ENCODE results near the gene TNFRSF6B.

TNFRSF6B gene

DNA sequence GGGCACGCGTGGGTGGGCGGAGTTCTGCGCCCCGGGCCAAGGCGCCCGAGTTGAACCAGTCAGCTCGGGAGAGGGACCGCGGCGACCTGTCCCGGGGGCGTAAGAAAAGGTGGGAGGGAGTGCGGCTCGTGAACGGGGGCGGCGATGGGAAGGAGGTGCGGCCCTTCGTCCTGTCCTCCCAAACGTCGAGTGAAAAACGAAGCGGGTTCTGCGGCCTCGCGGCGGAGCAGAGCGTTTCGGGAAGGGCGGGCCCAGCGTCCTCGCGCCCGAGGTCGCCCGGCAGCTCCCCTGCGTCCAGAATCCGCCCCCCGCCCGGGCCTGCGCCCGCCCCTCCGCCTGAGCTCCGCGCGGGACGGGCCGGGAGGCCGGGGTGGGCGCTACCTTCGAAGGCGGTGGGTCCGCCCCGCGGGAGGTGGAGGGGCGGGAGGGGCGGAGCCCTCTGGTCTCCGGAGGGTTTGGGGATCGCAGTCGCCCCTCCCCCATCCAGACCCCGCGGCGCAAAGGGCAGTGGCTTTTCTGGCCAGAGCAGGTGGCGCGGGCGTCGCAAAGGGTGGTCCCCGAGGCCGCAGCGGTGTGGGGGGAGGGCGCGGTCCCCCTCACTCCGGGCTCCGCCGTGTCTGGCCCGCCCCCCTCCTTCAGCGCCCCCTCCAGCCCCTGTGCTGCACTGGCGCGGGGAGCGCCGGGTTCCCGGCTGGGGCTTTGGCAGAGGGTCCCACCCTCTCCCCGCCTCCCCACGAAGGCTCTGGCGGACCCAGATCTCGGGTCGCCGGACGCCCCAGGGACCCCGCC is 44.1 kb upstream of the TNFRSF6B start:
- H2AFZ ChIP-seq, result peak overlapping the region; percentile 69
- no peaks in the 10 kb centered on the region for H3K9me3 ChIP-seq (ENCODE audit: control insufficient read depth, low read length)
- TF ChIP-seq, protein P1, sequence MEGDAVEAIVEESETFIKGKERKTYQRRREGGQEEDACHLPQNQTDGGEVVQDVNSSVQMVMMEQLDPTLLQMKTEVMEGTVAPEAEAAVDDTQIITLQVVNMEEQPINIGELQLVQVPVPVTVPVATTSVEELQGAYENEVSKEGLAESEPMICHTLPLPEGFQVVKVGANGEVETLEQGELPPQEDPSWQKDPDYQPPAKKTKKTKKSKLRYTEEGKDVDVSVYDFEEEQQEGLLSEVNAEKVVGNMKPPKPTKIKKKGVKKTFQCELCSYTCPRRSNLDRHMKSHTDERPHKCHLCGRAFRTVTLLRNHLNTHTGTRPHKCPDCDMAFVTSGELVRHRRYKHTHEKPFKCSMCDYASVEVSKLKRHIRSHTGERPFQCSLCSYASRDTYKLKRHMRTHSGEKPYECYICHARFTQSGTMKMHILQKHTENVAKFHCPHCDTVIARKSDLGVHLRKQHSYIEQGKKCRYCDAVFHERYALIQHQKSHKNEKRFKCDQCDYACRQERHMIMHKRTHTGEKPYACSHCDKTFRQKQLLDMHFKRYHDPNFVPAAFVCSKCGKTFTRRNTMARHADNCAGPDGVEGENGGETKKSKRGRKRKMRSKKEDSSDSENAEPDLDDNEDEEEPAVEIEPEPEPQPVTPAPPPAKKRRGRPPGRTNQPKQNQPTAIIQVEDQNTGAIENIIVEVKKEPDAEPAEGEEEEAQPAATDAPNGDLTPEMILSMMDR (IDR thresholded peaks at IDR 0.05), result no peak
- H3K4me3 ChIP-seq (ENCODE audit: low read depth, low read length), result peak overlapping the region; percentile 52
- H3K27me3 ChIP-seq (ENCODE audit: control insufficient read depth, insufficient read depth, low read length), result no peaks in the 10 kb centered on the region
- H3K79me2 ChIP-seq, result peaks cover 4% of the 10 kb centered on the region
- H3K27ac ChIP-seq, result peak overlapping the region; percentile 64
- peak overlapping the region; percentile 19 for H3K9ac ChIP-seq
- H3K4me1 ChIP-seq, result peaks cover 18% of the 10 kb centered on the region
- H3K36me3 ChIP-seq (ENCODE audit: control insufficient read depth, insufficient read depth, low read length), result no peaks in the 10 kb centered on the region
- peak overlapping the region; percentile 67 for H3K4me2 ChIP-seq (ENCODE audit: low read length)

DNA sequence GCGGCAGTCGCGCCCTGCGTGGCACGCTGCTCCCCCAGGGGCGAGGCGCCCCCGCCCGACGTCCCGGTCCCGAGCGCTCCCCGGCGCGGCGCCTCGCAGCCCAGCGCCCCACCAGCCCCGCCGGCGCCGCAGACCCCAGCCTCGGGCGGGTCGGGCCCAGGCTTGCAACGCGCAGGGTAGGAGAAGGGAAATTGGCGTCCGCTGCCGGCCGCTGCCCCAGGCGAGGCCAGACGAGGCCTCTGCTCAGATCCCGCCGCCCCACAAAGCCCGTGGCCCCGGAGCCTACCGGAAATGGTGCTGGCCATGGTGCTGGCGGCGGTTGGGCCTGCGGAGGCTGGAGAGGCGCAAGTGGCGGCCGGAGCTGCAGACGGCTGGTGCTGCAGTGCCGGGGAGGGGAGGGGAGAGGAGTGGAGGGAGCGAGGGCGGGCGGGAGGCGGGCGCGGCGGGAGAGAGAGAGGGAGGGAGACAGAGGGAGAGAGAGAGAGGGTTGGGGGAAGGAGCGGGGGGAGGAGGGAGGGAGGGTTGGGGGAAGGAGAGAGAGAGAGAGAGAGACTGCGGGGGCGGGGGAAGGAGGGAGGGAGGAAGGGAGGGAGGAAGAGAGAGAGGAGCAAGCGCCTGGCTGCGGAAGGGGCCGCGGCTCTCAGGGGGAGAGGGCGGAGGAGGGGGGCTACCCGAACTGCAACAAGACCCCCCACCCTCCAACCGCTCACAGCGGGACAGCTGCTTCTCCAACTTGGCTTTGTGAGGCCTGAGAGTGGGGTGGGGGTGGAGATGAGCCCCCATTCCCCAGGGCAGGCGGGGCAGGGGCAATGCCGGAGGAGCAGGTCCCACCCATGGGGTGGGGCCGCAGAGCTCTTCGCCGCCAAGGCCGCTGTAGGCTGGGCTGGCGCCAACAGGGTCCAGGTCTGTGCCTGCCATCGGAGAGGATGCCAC is 43.1 kb upstream of the TNFRSF6B start, which contains the start of gene STMN3:
Gene STMN3 (minus strand): TSS at position 384 of the 933 bp plus-strand sequence. CDS start 79 bp downstream, at position 305.
- peak within 1 kb of the TSS; percentile 86 for H3K27ac ChIP-seq

DNA sequence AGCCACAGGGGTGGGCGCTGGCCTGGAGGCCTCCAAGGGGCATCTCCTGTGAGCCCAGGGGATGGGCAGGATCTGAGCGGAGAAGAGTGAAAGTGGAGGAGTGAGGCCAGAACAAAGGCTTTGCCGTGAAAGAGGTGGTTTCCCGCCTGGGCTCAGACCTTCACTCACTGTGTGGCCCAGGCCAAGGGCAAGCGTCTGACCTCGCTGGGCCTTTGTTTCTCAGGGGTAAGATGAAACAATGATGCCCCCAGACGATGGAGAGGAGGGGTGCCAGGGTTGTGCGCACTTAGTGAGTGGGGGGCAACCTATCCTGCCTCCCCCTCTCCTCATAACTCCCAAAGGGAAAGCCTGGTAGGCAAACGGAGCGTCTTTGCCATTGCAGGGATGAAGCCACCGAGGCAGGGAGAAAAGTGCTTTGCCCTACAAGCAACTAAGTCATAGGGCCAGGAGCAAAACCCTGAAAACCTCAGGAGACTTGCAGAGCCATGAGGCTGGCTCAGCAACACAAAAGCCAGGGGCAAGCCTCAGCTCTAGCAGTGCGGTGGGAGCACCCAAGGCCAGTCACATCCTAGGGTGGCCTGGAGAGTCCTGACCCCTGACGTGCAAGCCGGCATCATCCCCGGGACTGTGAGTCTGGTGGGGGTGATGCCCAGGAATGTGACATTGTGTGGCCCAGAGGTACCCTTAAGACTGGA is 42.3 kb upstream of the TNFRSF6B start:
- peak overlapping the region; percentile 86 for H3K27ac ChIP-seq
- peaks cover 8% of the 10 kb centered on the region for H3K79me2 ChIP-seq
- H2AFZ ChIP-seq, result peak overlapping the region; percentile 88
- H3K4me3 ChIP-seq (ENCODE audit: low read depth, low read length), result peak overlapping the region; percentile 42
- H3K9ac ChIP-seq, result no peak overlapping the region
- TF ChIP-seq, protein P1 (IDR thresholded peaks at IDR 0.05), result no peak
- H3K27me3 ChIP-seq (ENCODE audit: control insufficient read depth, insufficient read depth, low read length), result no peaks in the 10 kb centered on the region
- peaks cover 25% of the 10 kb centered on the region for H3K4me1 ChIP-seq
- H3K4me2 ChIP-seq (ENCODE audit: low read length), result peak overlapping the region; percentile 77
- no peaks in the 10 kb centered on the region for H3K9me3 ChIP-seq (ENCODE audit: control insufficient read depth, low read length)
- no peaks in the 10 kb centered on the region for H3K36me3 ChIP-seq (ENCODE audit: control insufficient read depth, insufficient read depth, low read length)

More for the DNA sequence above, 43.1 kb upstream of the TNFRSF6B start, which contains the start of gene STMN3:
- H3K4me3 ChIP-seq (ENCODE audit: low read depth, low read length), result peak within 1 kb of the TSS; percentile 52
- no peaks in the 10 kb centered on the region for H3K36me3 ChIP-seq (ENCODE audit: control insufficient read depth, insufficient read depth, low read length)
- TF ChIP-seq, protein P1 (IDR thresholded peaks at IDR 0.05), result no peak
- no peaks in the 10 kb centered on the region for H3K9me3 ChIP-seq (ENCODE audit: control insufficient read depth, low read length)
- peaks cover 22% of the 10 kb centered on the region for H3K4me1 ChIP-seq
- peak within 1 kb of the TSS; percentile 77 for H3K4me2 ChIP-seq (ENCODE audit: low read length)
- no peaks in the 10 kb centered on the region for H3K27me3 ChIP-seq (ENCODE audit: control insufficient read depth, insufficient read depth, low read length)
- H3K9ac ChIP-seq, result peak within 1 kb of the TSS; percentile 19
- peak within 1 kb of the TSS; percentile 88 for H2AFZ ChIP-seq
- H3K79me2 ChIP-seq, result peaks cover 4% of the 10 kb centered on the region

DNA sequence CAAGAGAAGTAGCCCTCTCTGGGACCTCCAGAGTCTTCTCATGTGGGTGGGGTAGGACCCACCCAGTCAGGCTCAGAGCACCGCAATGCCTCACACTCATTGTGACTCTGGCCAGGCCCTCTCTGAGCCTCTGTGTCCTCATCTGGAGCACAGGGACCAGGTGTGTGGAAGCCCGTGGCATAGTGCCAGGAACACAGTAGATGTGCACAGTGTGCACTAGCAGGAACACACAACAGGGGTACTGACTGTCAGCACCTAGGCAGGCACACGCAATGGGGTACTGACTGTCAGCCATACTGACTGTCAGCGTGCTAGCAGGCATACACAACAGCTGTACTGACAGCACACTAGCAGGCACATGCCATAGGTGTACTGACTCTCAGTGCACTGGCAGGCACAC is 41.2 kb upstream of the TNFRSF6B start:
- peaks cover 28% of the 10 kb centered on the region for H3K4me1 ChIP-seq
- H3K36me3 ChIP-seq (ENCODE audit: control insufficient read depth, insufficient read depth, low read length), result no peaks in the 10 kb centered on the region
- no peak overlapping the region for H2AFZ ChIP-seq
- no peak overlapping the region for H3K4me3 ChIP-seq (ENCODE audit: low read depth, low read length)
- TF ChIP-seq, protein P1 (IDR thresholded peaks at IDR 0.05), result no peak
- no peaks in the 10 kb centered on the region for H3K27me3 ChIP-seq (ENCODE audit: control insufficient read depth, insufficient read depth, low read length)
- H3K4me2 ChIP-seq (ENCODE audit: low read length), result no peak overlapping the region
- H3K79me2 ChIP-seq, result peaks cover 14% of the 10 kb centered on the region
- H3K9ac ChIP-seq, result no peak overlapping the region
- H3K9me3 ChIP-seq (ENCODE audit: control insufficient read depth, low read length), result no peaks in the 10 kb centered on the region
- H3K27ac ChIP-seq, result no peak overlapping the region

Measured in parathyroid adenoma (tissue), 2 donors.